Choroid plexus epithelial cell (primary cell): ENCODE data around the gene CLEC4D.

ENCODE experiments used
- DNase-seq: peaks from one replicate; pipeline ENCODE4 v3.0.0-alpha.2; 2010; ENCODE audit warnings: low read depth
- H3K4me3 ChIP-seq: 2 replicates; pipeline ENCODE4 v1.5.1; 2011; ENCODE audit warnings: low read depth, mild to moderate bottlenecking, control low read depth, low read length, moderate library complexity
- TF ChIP-seq, protein P1 (sequence below): conservative IDR thresholded peaks from 2 replicates; pipeline ENCODE4 v1.5.1; 2011; ENCODE audit warnings: low read depth, mild to moderate bottlenecking, control low read depth, inconsistent platforms, low read length, moderate library complexity

Gene CLEC4D

DNA sequence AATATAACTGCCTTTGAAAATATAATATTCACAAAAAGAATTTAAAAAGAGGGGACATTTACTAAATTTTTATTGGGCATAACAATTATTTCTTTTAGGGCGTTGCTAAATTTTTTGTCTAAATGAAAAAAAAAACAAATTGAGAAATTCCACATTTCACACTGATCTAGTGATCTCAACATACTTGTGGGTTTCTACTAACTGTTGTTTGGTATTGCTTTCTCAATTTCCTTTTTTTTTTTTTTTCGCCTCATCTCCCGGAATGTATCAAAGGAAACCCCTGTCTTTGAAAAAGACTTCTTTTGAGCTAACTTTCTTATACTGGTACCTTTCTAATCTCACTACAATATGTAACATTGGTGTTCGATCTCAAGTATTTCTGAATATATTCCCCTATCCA is at the start of gene CLEC4D:
Gene CLEC4D (plus strand): TSS at position 248 of the 400 bp plus-strand sequence. CDS start 230 bp downstream, outside the sequence.
- DNase-seq = no peak
- TF ChIP-seq, protein P1, sequence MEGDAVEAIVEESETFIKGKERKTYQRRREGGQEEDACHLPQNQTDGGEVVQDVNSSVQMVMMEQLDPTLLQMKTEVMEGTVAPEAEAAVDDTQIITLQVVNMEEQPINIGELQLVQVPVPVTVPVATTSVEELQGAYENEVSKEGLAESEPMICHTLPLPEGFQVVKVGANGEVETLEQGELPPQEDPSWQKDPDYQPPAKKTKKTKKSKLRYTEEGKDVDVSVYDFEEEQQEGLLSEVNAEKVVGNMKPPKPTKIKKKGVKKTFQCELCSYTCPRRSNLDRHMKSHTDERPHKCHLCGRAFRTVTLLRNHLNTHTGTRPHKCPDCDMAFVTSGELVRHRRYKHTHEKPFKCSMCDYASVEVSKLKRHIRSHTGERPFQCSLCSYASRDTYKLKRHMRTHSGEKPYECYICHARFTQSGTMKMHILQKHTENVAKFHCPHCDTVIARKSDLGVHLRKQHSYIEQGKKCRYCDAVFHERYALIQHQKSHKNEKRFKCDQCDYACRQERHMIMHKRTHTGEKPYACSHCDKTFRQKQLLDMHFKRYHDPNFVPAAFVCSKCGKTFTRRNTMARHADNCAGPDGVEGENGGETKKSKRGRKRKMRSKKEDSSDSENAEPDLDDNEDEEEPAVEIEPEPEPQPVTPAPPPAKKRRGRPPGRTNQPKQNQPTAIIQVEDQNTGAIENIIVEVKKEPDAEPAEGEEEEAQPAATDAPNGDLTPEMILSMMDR = no peak
- no peak within 1 kb of the TSS for H3K4me3 ChIP-seq

DNA sequence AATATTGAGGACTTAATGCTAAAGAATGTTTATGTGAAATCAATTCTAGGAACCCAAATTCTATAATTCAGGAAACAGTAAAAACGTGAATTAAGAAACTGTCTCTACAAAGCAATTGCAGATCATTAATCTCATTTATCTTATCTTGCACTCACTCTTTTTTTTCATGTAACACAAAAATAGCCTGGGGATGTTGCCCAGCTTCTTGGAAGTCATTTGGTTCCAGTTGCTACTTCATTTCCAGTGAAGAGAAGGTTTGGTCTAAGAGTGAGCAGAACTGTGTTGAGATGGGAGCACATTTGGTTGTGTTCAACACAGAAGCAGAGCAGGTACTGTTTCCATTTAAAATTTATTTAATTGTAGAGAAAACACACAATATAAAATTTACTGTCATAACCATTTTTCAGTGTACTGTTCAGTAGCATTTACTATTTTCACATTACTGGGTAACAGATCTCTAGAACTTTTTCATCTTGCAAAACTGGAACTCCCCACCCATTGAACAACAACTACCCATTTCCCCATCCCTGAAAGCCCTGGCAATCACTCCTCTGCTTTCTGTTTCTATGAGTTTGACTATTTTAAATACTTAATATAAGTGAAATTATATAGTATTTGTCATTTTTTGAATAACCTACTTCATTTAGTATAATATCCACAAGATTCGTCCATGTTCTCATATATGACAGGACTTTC is 47.9 kb upstream of the CLEC4D start:
- H3K4me3 ChIP-seq = no peak overlapping the region
- TF ChIP-seq, protein P1 = no peak
- no peak for DNase-seq

DNA sequence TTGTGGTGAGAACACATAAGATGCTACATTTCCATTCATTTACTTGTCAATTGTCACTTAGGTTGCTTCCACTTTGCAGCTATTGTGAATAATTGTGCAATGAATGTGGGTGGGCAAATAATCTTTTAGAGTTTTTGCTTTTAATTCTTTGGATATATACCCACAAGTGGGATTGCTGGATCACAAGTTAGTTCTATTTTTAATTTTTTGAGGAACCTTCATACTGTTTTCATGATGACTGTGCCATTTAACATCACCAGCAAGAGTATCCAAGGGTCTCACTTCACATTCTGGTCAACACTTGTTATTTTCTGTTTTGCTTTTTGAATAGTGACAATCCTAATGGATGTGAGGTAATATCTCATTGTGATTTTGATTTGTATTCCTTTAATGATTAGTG is 47.1 kb upstream of the CLEC4D start:
- no peak overlapping the region for H3K4me3 ChIP-seq
- DNase-seq = no peak

DNA sequence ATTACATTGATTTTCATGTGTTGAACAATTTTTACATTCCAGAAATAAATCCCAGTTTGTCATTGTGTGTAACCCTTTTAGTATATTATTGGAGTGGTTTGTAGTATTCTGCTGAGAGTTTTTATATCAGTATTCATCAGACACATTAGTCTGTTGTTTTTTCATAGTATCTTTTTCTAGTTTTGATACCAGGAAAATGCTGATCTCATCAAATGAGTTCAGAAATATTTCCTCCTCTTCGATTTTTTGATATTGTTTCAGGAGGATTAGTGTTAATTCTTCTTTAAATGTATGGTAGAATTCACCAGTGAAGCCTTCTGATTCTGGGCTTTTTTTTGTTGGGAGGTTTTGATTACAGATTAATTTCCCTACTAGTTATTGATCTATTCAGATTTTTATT is 42.2 kb upstream of the CLEC4D start:
- DNase-seq = no peak
- TF ChIP-seq, protein P1 = no peak
- no peak overlapping the region for H3K4me3 ChIP-seq

More for the DNA sequence above, 47.1 kb upstream of the CLEC4D start:
- TF ChIP-seq, protein P1 = no peak

DNA sequence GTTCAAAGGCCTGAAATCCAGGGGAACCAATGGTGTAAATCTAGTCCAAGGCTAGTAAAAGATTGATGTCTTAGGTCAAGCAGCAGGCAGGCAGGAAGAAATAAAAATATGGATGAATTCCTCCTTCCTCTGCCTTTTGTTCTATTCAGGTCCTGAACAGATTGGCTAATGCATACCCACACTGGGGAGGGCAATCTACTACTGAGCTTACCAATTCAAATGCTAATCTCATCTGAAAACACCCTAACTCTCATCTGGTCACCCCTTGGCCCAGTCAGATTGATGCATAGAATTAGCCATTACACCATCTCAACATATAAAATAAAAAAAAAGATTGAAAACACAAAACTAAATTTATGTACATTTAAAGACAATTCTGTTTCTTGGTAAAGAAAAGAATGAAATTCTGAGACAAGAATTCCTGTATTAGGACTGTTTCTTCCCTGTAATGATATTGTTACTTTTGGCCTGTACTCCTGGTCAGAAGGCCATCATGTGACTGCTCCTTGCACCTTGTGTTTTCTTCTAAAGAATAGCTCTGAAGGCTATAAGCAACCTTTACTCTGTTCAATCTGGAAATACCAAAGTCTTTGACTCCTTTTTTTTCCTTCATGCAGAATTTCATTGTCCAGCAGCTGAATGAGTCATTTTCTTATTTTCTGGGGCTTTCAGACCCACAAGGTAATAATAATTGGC is 37.6 kb upstream of the CLEC4D start:
- H3K4me3 ChIP-seq = no peak overlapping the region
- DNase-seq = no peak
- TF ChIP-seq, protein P1 = no peak

DNA sequence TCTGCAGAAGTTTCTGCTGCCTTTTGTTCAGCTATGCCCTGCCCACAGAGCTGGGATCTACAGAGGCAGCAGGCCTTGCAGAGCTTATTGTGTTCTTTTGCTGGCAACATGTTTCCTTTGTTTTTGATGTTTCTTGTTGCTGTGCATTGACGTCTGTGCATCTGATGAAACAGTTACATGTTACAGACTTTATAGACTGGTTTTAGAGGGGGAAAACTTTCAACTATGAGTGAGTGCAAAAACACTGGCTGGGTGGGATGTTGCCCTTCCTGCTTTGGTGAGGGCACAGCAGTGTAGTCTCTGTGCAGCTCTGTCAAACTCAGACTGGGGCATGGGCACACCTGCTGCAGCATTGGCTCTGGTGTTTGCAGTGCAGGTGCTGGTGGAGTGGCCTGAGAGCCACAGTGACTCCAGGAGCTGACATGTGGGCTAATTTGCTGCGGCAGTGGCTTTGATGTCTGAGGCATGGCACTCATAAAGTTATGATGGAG is 30.7 kb upstream of the CLEC4D start:
- H3K4me3 ChIP-seq = no peak overlapping the region
- DNase-seq = no peak
- TF ChIP-seq, protein P1 = no peak
